Thyroid gland (tissue), 4 donors: Measurements from ENCODE around the gene CLDN1. TPM values are rescaled to one million over a fixed set of nuclear protein-coding genes. Genes with fewer than 3 reads are reported as not detected.
"Not testable (repeated sequence)": the region's sequence is repeated elsewhere in the genome, so short reads cannot be mapped to it uniquely, and the experiment has no call there.

Experiments used
- DNase-seq, 2 donors: peaks; one replicate each; pipeline ENCODE4 v3.0.0-alpha.2; 2019
- H3K27ac ChIP-seq, 3 donors: fragments of 200-600 bp; sonication (generic); 1 replicate in 2 of 3; 2 replicates in 1 of 3; pipeline ENCODE4 v1.5.1; 2016 to 2019; ENCODE audit warnings: mild to moderate bottlenecking in 1 of 3, moderate library complexity in 1 of 3
- H3K27me3 ChIP-seq: fragments of 200-600 bp; sonication (generic); one replicate; pipeline ENCODE4 v1.5.1; 2019
- H3K36me3 ChIP-seq, 2 donors: fragments of 200-600 bp; sonication (generic); one replicate each; pipeline ENCODE4 v1.5.1; 2016 to 2019
- H3K4me1 ChIP-seq, 2 donors: fragments of 200-600 bp; sonication (generic); one replicate each; pipeline ENCODE4 v1.5.1; 2017 to 2019
- H3K4me3 ChIP-seq, 3 donors: fragments of 200-600 bp; sonication (generic); replicated peaks in 1 of 3; 1 replicate in 2 of 3; 2 replicates in 1 of 3; pipeline ENCODE4 v1.5.1; 2016; ENCODE audit warnings: mild to moderate bottlenecking in 1 of 3
- H3K9me3 ChIP-seq: fragments of 200-600 bp; sonication (generic); one replicate; pipeline ENCODE4 v1.5.1; 2017
- CTCF ChIP-seq, 6 experiments: fragments of 200-600 bp in 3 of 6; fragments of 450-650 bp in 3 of 6; sonication (generic) in 3 of 6; IDR thresholded peaks; one replicate each; pipeline ENCODE4 v1.5.1; 2016 to 2019; ENCODE audit warnings: antibody characterized with exemption in 6 of 6, mild to moderate bottlenecking in 2 of 6, inconsistent platforms in 1 of 6, moderate library complexity in 1 of 6
- POLR2A ChIP-seq, 2 donors: fragments of 450-650 bp; IDR thresholded peaks; one replicate each; pipeline ENCODE4 v1.6.1; 2017; ENCODE audit warnings: antibody characterized with exemption in 2 of 2, mild to moderate bottlenecking in 2 of 2, moderate library complexity in 1 of 2
- WGBS, 2 donors: methylation state at CpG; one replicate each; pipeline ENCODE4 v1.1.5; 2017; 5-methylcytosine and 5-hydroxymethylcytosine counted together
- intact Hi-C: fragments of 100-400 bp; cut with DNase I; formaldehyde crosslinking; loops from one replicate; pipeline ENCODE4 v1.15.1; 2023
- total RNA-seq, 4 donors: library from RNA; depleted of rRNA; stranded (reverse); fragments of >200 nt; gene quantifications; one replicate each; pipeline ENCODE4 v1.2.3, GENCODE V29; 2016

Gene CLDN1
- total RNA-seq, 4 donors from 2014 or later: 5.1 to 29.2 (median 8.5) TPM

GRCh38 chr3:190272747-190273146 is 49.5 kb downstream of the CLDN1 start:
- no peak overlapping the region for H3K4me3 ChIP-seq
- H3K36me3 ChIP-seq: no peaks in the 10 kb centered on the region
- TF ChIP-seq CTCF (IDR thresholded peaks at IDR 0.05): no peak
- no peak for TF ChIP-seq POLR2A (IDR thresholded peaks at IDR 0.05)
- H3K27me3 ChIP-seq: no peaks in the 10 kb centered on the region
- no peak for DNase-seq
- WGBS, 2 donors: 68 to 77% methylated on average over 2 of the region's 2 CpGs
- no peak overlapping the region for H3K27ac ChIP-seq
- intact Hi-C loops: no loop called here
- H3K4me1 ChIP-seq: no peaks in the 10 kb centered on the region
- H3K9me3 ChIP-seq: no peaks in the 10 kb centered on the region

- intact Hi-C loops: no loop called here
- Histone ChIP-seq H3K36me3 (no peaks in the 10 kb centered on the region), H3K9me3 (no peaks in the 10 kb centered on the region), H3K4me3 (no peak overlapping the region), H3K27me3 (no peaks in the 10 kb centered on the region), H3K27ac (no peak overlapping the region), H3K4me1 (no peaks in the 10 kb centered on the region)
- TF ChIP-seq CTCF (IDR thresholded peaks at IDR 0.05): no peak
- TF ChIP-seq POLR2A (IDR thresholded peaks at IDR 0.05): no peak
- no peak for DNase-seq
- 54 to 69% methylated on average over 2 of the region's 2 CpGs for WGBS, 2 donors
These were observed 53.1 kb downstream of the CLDN1 start for GRCh38 chr3:190269101-190269500.

- DNase-seq, H3K27me3 ChIP-seq, H3K27ac ChIP-seq, H3K4me1 ChIP-seq, H3K36me3 ChIP-seq, intact Hi-C loops, H3K9me3 ChIP-seq, H3K4me3 ChIP-seq: not testable (repeated sequence)
- WGBS, 2 donors: 93% methylated on average over 7 of the region's 7 CpGs
These were observed 54.8 kb downstream of the CLDN1 start for GRCh38 chr3:190267464-190267863.

- Histone ChIP-seq H3K36me3 (no peaks in the 10 kb centered on the region), H3K4me1 (no peaks in the 10 kb centered on the region), H3K9me3 (no peaks in the 10 kb centered on the region), H3K27ac (no peak overlapping the region), H3K27me3 (no peaks in the 10 kb centered on the region), H3K4me3 (no peak overlapping the region)
- no peak for DNase-seq
- intact Hi-C loops: no loop called here
- no peak for TF ChIP-seq POLR2A (IDR thresholded peaks at IDR 0.05)
- 90 to 93% methylated on average over 1 of the region's 1 CpG for WGBS, 2 donors
These were observed 55.3 kb downstream of the CLDN1 start for GRCh38 chr3:190266913-190267290.

GRCh38 chr3:190266265-190266912 is 55.9 kb downstream of the CLDN1 start:
- no peaks in the 10 kb centered on the region for H3K4me1 ChIP-seq
- H3K4me3 ChIP-seq: no peak overlapping the region
- no peaks in the 10 kb centered on the region for H3K36me3 ChIP-seq
- DNase-seq: no peak
- H3K27ac ChIP-seq: no peak overlapping the region
- H3K27me3 ChIP-seq: no peaks in the 10 kb centered on the region
- intact Hi-C loops: no loop called here
- TF ChIP-seq POLR2A (IDR thresholded peaks at IDR 0.05): no peak
- TF ChIP-seq CTCF (IDR thresholded peaks at IDR 0.05): no peak
- no peaks in the 10 kb centered on the region for H3K9me3 ChIP-seq

GRCh38 chr3:190265796-190266195 is 56.5 kb downstream of the CLDN1 start:
- no peak overlapping the region for H3K4me3 ChIP-seq
- H3K27ac ChIP-seq: no peak overlapping the region
- no peak for DNase-seq

More at GRCh38 chr3:190265796-190266195, 56.5 kb downstream of the CLDN1 start:
- Histone ChIP-seq H3K27me3 (no peaks in the 10 kb centered on the region), H3K36me3 (no peaks in the 10 kb centered on the region), H3K4me1 (no peaks in the 10 kb centered on the region), H3K9me3 (no peaks in the 10 kb centered on the region)
- TF ChIP-seq CTCF (IDR thresholded peaks at IDR 0.05): no peak
- no peak for TF ChIP-seq POLR2A (IDR thresholded peaks at IDR 0.05)
- WGBS, 2 donors: 54 to 56% methylated on average over 3 of the region's 3 CpGs
- intact Hi-C loops: no loop called here
